DOHH2 (cell line): Measurements from ENCODE around the gene EFCAB5.

ENCODE experiments used
- CTCF ChIP-seq: fragments of 200-600 bp; sonication (generic); IDR thresholded peaks from one replicate; pipeline ENCODE4 v1.5.1; 2014; ENCODE audit warnings: antibody characterized with exemption, mild to moderate bottlenecking, low read depth, low read length; ENCODE audit not compliant: poor library complexity, severe bottlenecking
- EZH2phosphoT487 ChIP-seq: fragments of 200-600 bp; sonication (generic); IDR thresholded peaks from 2 replicates; pipeline ENCODE4 v1.6.1; 2017; ENCODE audit warnings: borderline replicate concordance, mild to moderate bottlenecking, antibody characterized with exemption, low read length, moderate library complexity, mixed read lengths

GRCh38 chr17:29930409-29931010 lies 10.9 kb upstream of the EFCAB5 start:
- no peak for TF ChIP-seq CTCF
- TF ChIP-seq EZH2phosphoT487 = no peak
